OCI-LY1 (cell line): ENCODE results near the gene BLM.

Experiments used
- H2AFZ ChIP-seq: fragments of 200-600 bp; sonication (generic), shearing (Covaris generic); 2 replicates; pipeline ENCODE4 v1.6.0; 2014; ENCODE audit warnings: antibody characterized with exemption, mild to moderate bottlenecking, low read length
- H3F3A ChIP-seq: fragments of 200-600 bp; sonication (generic), shearing (Covaris generic); 2 replicates; pipeline ENCODE4 v1.6.0; 2014; ENCODE audit warnings: mild to moderate bottlenecking, antibody characterized with exemption, low read length, moderate library complexity; ENCODE audit not compliant: insufficient read depth
- H3K27ac ChIP-seq: fragments of 200-600 bp; sonication (generic); 2 replicates; pipeline ENCODE4 v1.5.1; 2014; ENCODE audit warnings: low read length, mixed run types, mild to moderate bottlenecking, low read depth; ENCODE audit not compliant: poor library complexity, severe bottlenecking
- H3K27me3 ChIP-seq: fragments of 200-600 bp; sonication (generic); 2 replicates; pipeline ENCODE4 v1.6.0; 2014; ENCODE audit warnings: antibody characterized with exemption, mild to moderate bottlenecking, low read length, moderate library complexity; ENCODE audit not compliant: insufficient read depth
- H3K36me3 ChIP-seq: fragments of 200-600 bp; sonication (generic); 2 replicates; pipeline ENCODE4 v1.6.1; 2014; ENCODE audit warnings: mild to moderate bottlenecking, antibody characterized with exemption, low read length, moderate library complexity, mixed read lengths; ENCODE audit not compliant: insufficient read depth
- H3K4me1 ChIP-seq: fragments of 200-600 bp; sonication (generic); 2 replicates; pipeline ENCODE4 v1.5.1; 2014; ENCODE audit warnings: mild to moderate bottlenecking, low read length, moderate library complexity; ENCODE audit not compliant: insufficient read depth, severe bottlenecking
- H3K4me2 ChIP-seq: fragments of 200-600 bp; sonication (generic), shearing (Covaris generic); 2 replicates; pipeline ENCODE4 v1.6.1; 2014; ENCODE audit warnings: low read length
- H3K4me3 ChIP-seq: fragments of 200-600 bp; sonication (generic); 2 replicates; pipeline ENCODE4 v1.5.1; 2014; ENCODE audit warnings: low read length, low read depth, mild to moderate bottlenecking, mixed read lengths; ENCODE audit not compliant: poor library complexity, severe bottlenecking
- H3K79me2 ChIP-seq: fragments of 200-600 bp; shearing (Covaris generic); 2 replicates; pipeline ENCODE4 v1.6.1; 2016; ENCODE audit warnings: mixed run types, low read length, mixed read lengths; ENCODE audit not compliant: insufficient read depth
- H3K9ac ChIP-seq: fragments of 200-600 bp; sonication (generic), shearing (Covaris generic); 2 replicates; pipeline ENCODE4 v1.6.1; 2014; ENCODE audit warnings: mild to moderate bottlenecking, low read length, mixed read lengths
- H3K9me2 ChIP-seq: fragments of 200-600 bp; sonication (generic), shearing (Covaris generic); 2 replicates; pipeline ENCODE4 v1.6.1; 2014; ENCODE audit warnings: low read depth, mild to moderate bottlenecking, low read length, mixed read lengths
- H3K9me3 ChIP-seq: fragments of 200-600 bp; shearing (Covaris generic); 2 replicates; pipeline ENCODE4 v1.6.1; 2014; ENCODE audit warnings: low read length, mixed read lengths
- H4K20me1 ChIP-seq: fragments of 200-600 bp; sonication (generic), shearing (Covaris generic); 2 replicates; pipeline ENCODE4 v1.6.0; 2016; ENCODE audit warnings: mild to moderate bottlenecking, low read length; ENCODE audit not compliant: insufficient read depth
- EZH2 ChIP-seq: fragments of 200-600 bp; sonication (generic), shearing (Covaris generic); IDR thresholded peaks from 2 replicates; pipeline ENCODE4 v1.8.0; 2017; ENCODE audit warnings: borderline replicate concordance, mixed run types, mild to moderate bottlenecking, antibody characterized with exemption, low read length, moderate library complexity, mixed read lengths
- TF ChIP-seq, protein P1 (sequence below): fragments of 200-600 bp; sonication (generic), shearing (Covaris generic); IDR thresholded peaks from 2 replicates; pipeline ENCODE4 v1.5.1; 2017; ENCODE audit warnings: mild to moderate bottlenecking, antibody characterized with exemption, low read length, moderate library complexity, mixed read lengths

BLM gene

DNA sequence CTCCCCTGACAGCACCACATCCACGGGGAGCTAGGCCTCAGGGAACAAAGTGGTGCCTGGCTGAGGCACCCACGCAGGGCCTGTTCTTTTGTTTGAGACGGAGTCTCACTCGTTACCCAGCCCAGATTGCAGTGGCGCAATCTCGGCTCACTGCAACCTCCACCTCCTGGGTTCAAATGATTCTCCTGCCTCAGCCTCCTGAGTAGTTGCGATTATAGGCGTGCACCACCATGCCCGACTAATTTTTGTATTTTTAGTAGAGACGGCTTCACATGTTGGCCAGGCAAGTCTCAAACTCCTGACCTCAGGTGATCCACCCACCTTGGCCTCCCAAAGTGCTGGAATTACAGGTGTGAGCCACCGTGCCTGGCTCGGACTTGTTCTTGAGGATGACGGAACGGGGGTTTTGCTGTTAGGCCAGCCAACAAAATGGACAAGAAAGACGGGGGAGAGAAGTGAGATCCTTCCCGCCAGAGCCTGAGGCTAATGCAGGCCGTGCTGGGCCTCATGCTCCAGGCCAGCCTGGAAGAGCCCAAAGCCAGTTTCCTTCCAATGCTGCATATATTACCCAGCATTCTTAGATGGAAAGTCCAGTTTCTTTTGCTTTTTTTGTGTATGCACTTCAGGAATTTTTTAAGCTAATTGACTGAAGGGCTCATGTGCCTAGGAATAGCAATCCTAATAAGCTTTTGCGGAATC is 123.2 kb downstream of the BLM start:
- Histone ChIP-seq H2AFZ (no peak overlapping the region), H3K9me2 (no peaks in the 10 kb centered on the region), H3K9ac (peak overlapping the region; percentile 45; the same call in 1 of the 2 replicates), H3K27me3 (no peaks in the 10 kb centered on the region; the same call in 1 of the 2 replicates), H3K36me3 (no peaks in the 10 kb centered on the region), H3K79me2 (no peaks in the 10 kb centered on the region), H3K4me1 (peaks cover 24% of the 10 kb centered on the region), H3K9me3 (no peaks in the 10 kb centered on the region), H3K4me2 (peak overlapping the region; percentile 65), H3F3A (no peaks in the 10 kb centered on the region), H3K27ac (no peak overlapping the region), H3K4me3 (peak overlapping the region; percentile 53), H4K20me1 (no peaks in the 10 kb centered on the region)
- TF ChIP-seq, protein P1, sequence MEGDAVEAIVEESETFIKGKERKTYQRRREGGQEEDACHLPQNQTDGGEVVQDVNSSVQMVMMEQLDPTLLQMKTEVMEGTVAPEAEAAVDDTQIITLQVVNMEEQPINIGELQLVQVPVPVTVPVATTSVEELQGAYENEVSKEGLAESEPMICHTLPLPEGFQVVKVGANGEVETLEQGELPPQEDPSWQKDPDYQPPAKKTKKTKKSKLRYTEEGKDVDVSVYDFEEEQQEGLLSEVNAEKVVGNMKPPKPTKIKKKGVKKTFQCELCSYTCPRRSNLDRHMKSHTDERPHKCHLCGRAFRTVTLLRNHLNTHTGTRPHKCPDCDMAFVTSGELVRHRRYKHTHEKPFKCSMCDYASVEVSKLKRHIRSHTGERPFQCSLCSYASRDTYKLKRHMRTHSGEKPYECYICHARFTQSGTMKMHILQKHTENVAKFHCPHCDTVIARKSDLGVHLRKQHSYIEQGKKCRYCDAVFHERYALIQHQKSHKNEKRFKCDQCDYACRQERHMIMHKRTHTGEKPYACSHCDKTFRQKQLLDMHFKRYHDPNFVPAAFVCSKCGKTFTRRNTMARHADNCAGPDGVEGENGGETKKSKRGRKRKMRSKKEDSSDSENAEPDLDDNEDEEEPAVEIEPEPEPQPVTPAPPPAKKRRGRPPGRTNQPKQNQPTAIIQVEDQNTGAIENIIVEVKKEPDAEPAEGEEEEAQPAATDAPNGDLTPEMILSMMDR = no peak
- no peak for TF ChIP-seq EZH2

DNA sequence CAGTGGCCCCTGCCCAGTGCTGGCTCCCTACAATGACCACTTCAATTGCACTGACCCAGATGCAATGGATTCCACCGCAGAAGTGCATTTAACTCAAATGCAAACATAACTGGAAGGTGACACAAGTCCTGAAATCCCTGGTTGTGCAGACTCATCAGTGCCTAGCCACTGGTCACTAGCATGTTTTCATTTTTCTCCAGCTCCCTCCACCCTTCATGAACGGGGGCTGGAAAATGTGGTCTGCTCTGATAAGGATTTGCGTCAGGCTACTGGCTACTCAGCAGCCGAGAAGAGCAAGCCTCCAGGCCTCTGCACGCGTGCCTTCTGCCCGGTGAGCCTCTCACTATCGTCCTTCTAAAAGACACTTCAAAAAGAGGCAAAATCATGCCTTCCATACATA is 123.8 kb downstream of the BLM start:
- H3K4me3 ChIP-seq = no peak overlapping the region
- H2AFZ ChIP-seq = no peak overlapping the region
- no peak overlapping the region for H3K4me2 ChIP-seq
- no peak overlapping the region for H3K27ac ChIP-seq
- H3K27me3 ChIP-seq = no peaks in the 10 kb centered on the region; the same call in 1 of the 2 replicates
- H3K9me2 ChIP-seq = no peaks in the 10 kb centered on the region
- no peaks in the 10 kb centered on the region for H3K79me2 ChIP-seq
- no peaks in the 10 kb centered on the region for H3K9me3 ChIP-seq
- no peak overlapping the region for H3K9ac ChIP-seq
- H3K36me3 ChIP-seq = no peaks in the 10 kb centered on the region
- no peaks in the 10 kb centered on the region for H4K20me1 ChIP-seq
- TF ChIP-seq EZH2 = no peak
- TF ChIP-seq, protein P1 = no peak
- H3K4me1 ChIP-seq = peaks cover 24% of the 10 kb centered on the region
- no peaks in the 10 kb centered on the region for H3F3A ChIP-seq

DNA sequence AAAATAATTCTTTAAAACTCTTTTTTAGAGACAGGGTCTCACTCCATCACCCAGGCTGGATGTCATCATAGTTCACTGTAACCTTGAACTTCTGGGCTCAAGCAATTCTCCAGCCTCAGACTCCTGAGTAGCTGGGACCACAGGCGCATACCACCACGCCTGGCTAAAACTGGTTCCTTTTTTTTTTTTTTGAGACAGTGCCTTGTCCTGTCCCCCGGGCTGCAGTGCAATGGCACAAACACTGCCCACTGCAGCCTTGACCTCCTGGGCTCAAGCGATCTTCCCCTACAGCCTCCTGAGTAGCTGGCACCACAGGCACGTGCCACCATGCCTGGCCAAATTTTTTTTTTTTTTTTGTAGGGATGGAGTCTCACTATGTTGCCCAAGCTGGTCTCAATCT is 127.5 kb downstream of the BLM start:
- Histone ChIP-seq H3K4me1 (peaks cover 5% of the 10 kb centered on the region), H3K27ac (no peak overlapping the region), H3K9me3 (no peaks in the 10 kb centered on the region), H2AFZ (no peak overlapping the region), H3K79me2 (no peaks in the 10 kb centered on the region), H4K20me1 (no peaks in the 10 kb centered on the region), H3K4me2 (no peak overlapping the region), H3K36me3 (no peaks in the 10 kb centered on the region), H3K9ac (no peak overlapping the region), H3F3A (no peaks in the 10 kb centered on the region), H3K27me3 (no peaks in the 10 kb centered on the region), H3K9me2 (no peaks in the 10 kb centered on the region), H3K4me3 (no peak overlapping the region)
- no peak for TF ChIP-seq EZH2
- TF ChIP-seq, protein P1 = no peak
